ENCODE measurements around the gene SHISA4.
"Not testable (repeated sequence)": the region's sequence is repeated elsewhere in the genome, so short reads cannot be mapped to it uniquely, and the experiment has no call there.

SHISA4 gene

GRCh38 chr1:201899683-201900429 is 11.2 kb downstream of the SHISA4 start:
- DNase-seq: no peak

GRCh38 chr1:201900476-201900875 is 11.8 kb downstream of the SHISA4 start:
- DNase-seq: no peak

DNA sequence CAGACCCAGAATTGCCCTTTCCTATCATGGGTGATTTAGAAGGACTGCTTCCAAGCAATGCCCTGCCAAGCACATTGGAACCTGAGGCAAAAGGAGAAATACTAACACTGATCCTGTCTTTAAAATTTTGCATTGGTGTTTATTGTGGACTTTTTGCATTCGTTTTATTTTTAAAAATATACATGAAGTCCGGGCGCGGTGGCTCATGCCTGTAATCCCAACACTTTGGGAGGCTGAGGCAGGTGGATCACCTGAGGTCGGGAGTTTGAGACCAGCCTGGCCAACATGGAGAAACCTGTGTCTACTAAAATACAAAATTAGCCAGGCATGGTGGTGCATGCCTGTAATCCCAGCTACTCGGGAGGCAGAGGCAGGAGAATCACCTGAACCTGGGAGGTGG is 12.3 kb downstream of the SHISA4 start:
- DNase-seq: not testable (repeated sequence)

DNA sequence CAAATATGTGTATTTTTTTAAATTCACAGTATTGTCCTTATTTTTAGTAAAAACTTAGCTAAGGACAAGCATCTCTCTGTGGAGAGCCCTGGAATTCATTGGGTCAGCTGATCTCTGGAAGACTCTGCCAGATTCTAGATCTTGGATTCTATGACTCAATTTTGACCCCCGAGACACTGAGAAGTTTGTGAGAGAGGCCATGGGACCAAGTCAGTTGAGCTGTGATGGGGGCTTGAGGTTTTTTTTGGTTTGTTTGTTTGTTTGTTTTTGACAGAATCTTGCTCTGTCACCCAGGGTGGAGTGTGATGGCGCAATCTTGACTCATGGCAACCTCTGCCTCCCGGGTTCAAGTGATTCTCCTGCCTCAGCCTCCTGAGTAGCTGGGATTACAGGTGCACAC is 13.5 kb downstream of the SHISA4 start:
- no peak for DNase-seq

DNA sequence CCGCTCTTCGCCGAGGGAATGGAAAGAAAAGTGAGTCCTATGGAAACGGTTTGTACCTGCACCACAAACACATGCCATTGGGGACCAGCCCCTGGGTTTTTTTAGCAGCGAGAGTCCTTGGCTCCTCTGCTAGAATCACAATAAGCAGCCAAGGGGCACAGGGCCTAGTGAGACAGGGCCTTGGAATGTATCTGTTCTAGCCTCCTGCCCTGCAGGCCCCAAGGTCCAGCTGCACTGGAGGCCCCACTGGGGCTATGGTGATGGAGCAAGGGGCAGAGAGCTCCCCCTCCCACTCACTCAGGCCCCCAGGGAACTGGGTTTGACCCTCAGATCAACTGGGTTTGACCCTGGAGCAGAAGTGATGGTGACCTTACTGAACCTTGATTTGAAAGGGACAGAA is 14.4 kb downstream of the SHISA4 start:
- no peak for DNase-seq

DNA sequence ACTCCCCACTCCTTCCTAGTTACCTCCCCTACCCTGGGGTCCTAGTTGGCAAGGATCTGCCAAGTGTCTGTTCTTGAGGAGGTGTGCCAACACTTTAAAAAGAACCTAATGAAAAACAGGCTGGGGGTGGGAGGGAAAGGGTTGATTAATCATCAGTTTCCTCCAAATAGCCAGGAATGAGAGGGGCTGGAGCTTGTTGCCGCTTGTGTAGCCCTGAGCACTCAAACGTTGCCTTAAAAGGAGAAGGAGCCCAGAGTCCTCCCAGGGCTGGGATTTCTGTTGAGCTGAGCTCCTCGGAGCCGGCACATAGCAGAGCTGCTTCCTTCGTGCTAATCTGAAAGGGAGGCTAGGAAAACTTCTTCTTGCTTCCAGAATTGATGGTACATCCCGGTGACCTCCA is 15.9 kb downstream of the SHISA4 start:
- no peak for DNase-seq

GRCh38 chr1:201905234-201905890 is 16.7 kb downstream of the SHISA4 start:
- no peak for DNase-seq

- no peak for DNase-seq
Measured at GRCh38 chr1:201906336-201906735, 17.6 kb downstream of the SHISA4 start.

DNA sequence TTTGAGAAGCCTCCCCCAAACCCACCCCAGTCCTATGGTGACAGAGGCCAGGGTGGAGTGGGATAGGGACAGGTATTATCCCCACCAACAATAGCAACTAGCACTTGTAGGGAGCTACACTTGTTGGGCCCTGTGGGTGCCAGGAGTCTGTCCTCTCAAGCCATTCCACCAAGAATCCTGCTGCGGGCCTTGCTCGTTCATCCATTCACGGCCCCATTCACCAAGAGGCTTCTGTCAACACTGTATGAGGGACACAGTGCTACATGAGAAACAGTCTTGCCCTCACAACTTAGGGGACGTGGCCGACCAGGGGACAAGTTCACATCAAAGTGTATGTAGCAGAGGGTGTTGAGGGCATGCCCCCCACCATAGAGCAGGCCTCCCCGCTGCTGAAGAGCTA is 18.9 kb downstream of the SHISA4 start:
- DNase-seq: no peak

GRCh38 chr1:201911826-201912571 is 23.3 kb downstream of the SHISA4 start:
- no peak for DNase-seq

GRCh38 chr1:201912832-201913231 is 24.1 kb downstream of the SHISA4 start:
- no peak for DNase-seq

DNA sequence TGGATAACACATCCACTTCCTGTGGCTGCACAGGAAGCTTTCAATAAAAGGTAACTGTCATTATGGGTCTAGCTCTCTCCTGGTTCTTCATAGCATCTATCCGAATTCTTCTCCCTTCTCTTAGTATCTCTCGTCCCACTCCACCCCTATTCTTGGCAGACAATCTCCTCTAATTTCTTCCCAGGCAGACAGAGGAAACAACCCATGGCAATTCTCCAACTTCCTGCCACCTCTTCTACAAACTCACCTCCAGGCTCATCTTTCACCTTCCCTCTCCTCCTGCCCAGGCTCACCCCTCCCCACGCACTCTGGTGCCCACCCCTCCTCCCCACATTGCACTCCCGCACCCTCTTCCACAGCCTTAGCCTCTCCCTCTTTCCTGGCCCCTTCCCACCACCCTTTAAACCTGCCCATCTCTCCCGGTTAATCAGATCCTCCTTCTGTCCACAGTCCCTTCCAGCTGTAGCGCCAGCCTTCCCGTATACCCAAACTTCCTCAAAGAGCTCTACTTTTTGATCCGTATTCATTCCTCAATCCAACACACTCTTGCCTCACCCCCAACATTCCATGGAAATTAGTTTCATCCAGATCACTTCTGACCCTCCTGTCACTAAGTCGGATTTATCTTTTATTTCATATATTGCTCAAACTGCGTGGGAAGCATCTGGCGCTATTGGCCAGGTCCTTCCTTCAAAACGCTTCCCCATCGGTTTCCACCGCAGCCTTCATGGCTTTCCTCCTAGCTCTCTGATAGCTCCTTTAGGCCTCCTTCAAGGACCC is 25.9 kb downstream of the SHISA4 start:
- no peak for DNase-seq

DNA sequence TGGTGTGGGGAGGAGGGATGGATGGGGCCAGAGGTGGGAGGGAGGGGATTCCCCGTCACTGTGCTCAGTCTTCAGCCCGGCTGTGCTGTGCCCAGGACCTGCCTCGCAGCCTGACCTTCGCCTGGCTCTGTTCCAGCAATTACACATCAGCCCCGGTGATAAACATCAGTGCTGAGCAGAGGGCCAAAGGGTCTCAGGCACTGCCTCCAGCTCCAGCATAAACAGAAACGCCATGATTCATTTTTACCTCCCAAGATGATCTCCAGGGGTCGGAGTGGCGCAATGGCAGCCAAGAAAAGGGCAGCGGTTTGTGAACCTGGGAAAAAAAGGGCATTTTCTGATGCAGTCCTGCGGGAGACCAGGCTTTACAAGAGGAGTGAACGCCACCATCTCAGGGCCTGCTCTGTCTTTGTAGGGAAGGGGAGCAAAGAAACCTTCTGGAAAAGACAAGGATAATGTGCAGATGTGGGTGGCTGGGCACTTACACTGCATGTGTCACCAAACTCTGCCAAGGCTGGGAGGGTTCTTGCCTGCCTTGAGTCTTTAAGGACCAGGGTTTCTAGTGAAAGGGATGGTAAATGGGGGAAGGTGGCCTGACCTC is 28.1 kb downstream of the SHISA4 start:
- DNase-seq: no peak

DNA sequence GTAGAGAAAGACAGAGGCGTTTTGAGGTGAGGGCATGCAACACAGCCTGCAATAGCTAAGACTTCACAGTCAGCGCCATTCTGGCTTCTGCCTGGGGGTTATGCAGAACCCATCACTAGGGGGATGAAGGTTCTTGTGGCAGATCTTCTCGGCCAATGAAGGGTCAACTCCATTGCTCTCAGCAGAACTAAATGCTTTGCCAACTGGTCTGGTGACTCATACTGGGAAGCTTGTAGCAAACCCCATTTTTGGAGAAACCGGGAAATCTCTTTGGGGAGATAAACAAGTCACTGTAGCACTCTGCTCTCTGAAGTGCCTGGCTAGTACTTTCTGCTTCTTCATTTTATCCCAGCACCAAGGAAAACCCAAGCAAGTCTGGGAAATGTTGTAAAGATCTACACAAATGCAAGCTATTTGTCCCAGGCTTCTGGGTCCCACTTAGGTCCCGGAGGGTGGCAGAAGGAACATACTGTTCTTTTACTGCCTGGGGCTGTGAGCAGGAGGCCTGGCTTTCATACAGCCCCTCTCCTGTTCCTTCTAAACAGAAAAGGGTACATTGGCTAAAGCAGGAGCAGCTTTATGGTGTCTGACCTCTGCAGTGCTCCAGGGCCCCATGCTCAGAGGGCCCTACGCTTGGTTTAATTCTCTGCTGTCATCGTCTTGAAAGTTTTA is 28.8 kb downstream of the SHISA4 start:
- no peak for DNase-seq

GRCh38 chr1:201918343-201918742 is 29.6 kb downstream of the SHISA4 start:
- no peak for DNase-seq

DNA sequence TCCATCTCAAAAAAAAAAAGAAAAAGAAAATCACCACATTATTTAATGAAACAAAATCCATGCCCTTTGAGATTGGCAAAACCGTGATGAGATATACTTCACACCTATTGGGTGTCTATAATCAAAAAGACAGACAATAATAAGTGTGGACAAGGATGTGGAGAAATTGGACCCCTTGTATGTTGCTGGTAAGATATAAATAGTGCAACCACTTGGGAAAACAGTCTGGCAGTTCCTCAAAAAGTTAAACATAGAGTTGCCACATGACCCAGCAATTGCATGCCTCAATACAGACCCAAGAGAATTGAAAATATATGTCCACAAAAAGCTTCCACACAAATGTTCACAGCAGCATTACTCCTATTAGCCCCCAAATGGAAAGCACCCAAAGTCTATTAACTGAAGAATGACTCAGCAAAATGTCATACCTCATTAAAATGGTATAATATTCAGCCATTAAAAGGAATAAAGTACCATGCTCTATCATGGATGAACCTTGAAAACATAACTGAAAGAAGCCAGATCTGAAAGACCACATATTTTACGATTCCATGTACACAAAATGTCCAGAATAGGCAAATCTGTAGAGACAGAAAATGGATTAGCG is 33.4 kb downstream of the SHISA4 start:
- DNase-seq: no peak

GRCh38 chr1:201925301-201925567 is 36.5 kb downstream of the SHISA4 start:
- no peak for DNase-seq

DNA sequence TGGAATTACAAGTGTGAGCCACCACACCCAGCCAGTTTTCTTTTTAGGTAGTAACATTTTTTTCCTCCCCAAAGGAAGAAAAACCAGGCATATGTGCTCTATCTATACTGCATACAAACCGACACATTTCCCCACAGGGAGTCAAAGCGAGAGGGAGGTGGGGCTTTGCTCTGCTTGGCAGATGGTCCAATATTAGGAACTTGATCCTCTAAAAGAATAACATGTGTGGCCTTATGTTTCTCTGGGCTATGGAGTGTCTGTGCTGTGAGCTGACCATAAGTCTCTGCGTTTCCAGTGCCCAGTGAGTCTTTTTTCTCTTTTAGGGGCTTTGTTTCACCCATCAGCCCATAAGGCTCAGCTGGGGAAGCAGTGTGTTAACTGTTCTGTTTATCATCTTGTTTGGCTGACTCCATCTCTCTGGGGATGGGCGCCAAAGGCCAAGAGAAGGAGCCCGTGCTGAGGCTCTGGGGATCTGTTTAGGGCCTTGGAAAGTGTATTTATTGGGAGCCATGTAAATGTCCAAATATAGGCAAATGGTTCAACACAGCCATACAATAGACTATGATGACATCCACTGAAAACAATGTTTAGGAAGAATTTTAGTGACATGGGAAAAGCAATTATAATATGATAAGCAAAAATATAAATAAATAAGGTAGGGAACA is 37.4 kb downstream of the SHISA4 start:
- no peak for DNase-seq

GRCh38 chr1:201928266-201928665 is 39.6 kb downstream of the SHISA4 start:
- no peak for DNase-seq

DNA sequence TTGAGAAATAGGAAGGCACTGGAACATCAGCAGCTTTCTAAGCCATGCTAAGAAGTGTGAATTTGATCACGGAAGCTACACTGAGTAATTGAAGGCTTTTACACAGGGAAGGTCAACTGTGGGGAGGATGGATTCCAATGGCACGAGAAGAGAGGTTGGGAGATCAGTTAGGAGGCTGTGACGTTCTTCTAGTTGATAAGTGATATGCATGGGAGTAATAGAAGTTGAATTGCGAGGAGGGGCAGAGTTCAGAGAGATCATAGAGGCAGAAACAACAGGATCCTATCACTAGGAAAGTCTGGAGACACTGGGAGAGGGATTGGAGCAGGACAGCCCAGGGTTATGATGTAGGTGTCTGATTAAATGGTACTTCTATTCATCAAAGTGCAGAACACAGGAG is 41.4 kb downstream of the SHISA4 start:
- no peak for DNase-seq

GRCh38 chr1:201930803-201931202 is 42.1 kb downstream of the SHISA4 start:
- no peak for DNase-seq
